Neural cell (in vitro differentiated cells): ENCODE measurements around the gene HNRNPR. TPM values are rescaled to one million over a fixed set of nuclear protein-coding genes. Genes with fewer than 3 reads are reported as not detected.

Source experiments
- H2AFZ ChIP-seq: fragments of 200-600, 300-800 bp; sonication (generic), shearing (Covaris generic); 2 replicates; pipeline ENCODE4 v1.6.0; 2014; ENCODE audit warnings: low read depth, mild to moderate bottlenecking, antibody characterized with exemption, low read length, moderate library complexity
- H3F3A ChIP-seq: fragments of 200-600 bp; shearing (Covaris generic); 2 replicates; pipeline ENCODE4 v1.6.1; 2016; ENCODE audit warnings: mild to moderate bottlenecking, moderate library complexity, mixed read lengths, antibody characterized with exemption, low read length; ENCODE audit not compliant: insufficient read depth, poor library complexity, severe bottlenecking
- H3K27ac ChIP-seq: fragments of 200-600, 300-800 bp; sonication (generic), shearing (Covaris generic); 2 replicates; pipeline ENCODE4 v1.5.1; 2014; ENCODE audit warnings: mild to moderate bottlenecking, low read length, moderate library complexity
- H3K27me3 ChIP-seq: fragments of 300-800, 200-600 bp; sonication (generic), shearing (Covaris generic); 2 replicates; pipeline ENCODE4 v1.6.0; 2014; ENCODE audit warnings: mild to moderate bottlenecking, low read depth, low read length, moderate library complexity; ENCODE audit not compliant: insufficient read depth
- H3K36me3 ChIP-seq: fragments of 300-800, 200-600 bp; sonication (generic), shearing (Covaris generic); 2 replicates; pipeline ENCODE4 v1.5.1; 2014; ENCODE audit warnings: mild to moderate bottlenecking, antibody characterized with exemption, low read length, moderate library complexity; ENCODE audit not compliant: insufficient read depth
- H3K4me2 ChIP-seq: fragments of 300-800, 200-600 bp; sonication (generic), shearing (Covaris generic); 2 replicates; pipeline ENCODE4 v1.6.0; 2014; ENCODE audit warnings: mild to moderate bottlenecking, low read length
- H3K4me3 ChIP-seq: fragments of 300-800, 200-600 bp; sonication (generic), shearing (Covaris generic); 2 replicates; pipeline ENCODE4 v1.5.1; 2014; ENCODE audit warnings: mild to moderate bottlenecking, low read length, moderate library complexity
- H3K79me2 ChIP-seq: fragments of 200-600 bp; shearing (Covaris generic); replicated peaks from 2 replicates; pipeline ENCODE4 v1.6.0; 2014; ENCODE audit warnings: mild to moderate bottlenecking, low read length, moderate library complexity; ENCODE audit not compliant: insufficient read depth
- H3K9ac ChIP-seq: fragments of 300-800, 200-600 bp; sonication (generic), shearing (Covaris generic); 2 replicates; pipeline ENCODE4 v1.6.1; 2016; ENCODE audit warnings: mild to moderate bottlenecking, low read length, mixed read lengths
- H3K9me2 ChIP-seq: fragments of 200-600 bp; shearing (Covaris generic); 2 replicates; pipeline ENCODE4 v1.6.1; 2016; ENCODE audit warnings: mild to moderate bottlenecking, low read length, mixed read lengths; ENCODE audit not compliant: insufficient read depth
- H3K9me3 ChIP-seq: fragments of 200-600, 300-800 bp; sonication (generic), shearing (Covaris generic); 2 replicates; pipeline ENCODE4 v1.6.1; 2016; ENCODE audit warnings: mild to moderate bottlenecking, mixed run types, low read length, moderate library complexity, mixed read lengths
- H4K20me1 ChIP-seq: fragments of 200-600 bp; shearing (Covaris generic); 2 replicates; pipeline ENCODE4 v1.6.1; 2016; ENCODE audit warnings: mild to moderate bottlenecking, mixed run types; ENCODE audit not compliant: insufficient read depth
- EP300 ChIP-seq: fragments of 450-650 bp; conservative IDR thresholded peaks from 2 replicates; pipeline ENCODE4 v1.6.1; 2014; ENCODE audit warnings: antibody characterized with exemption, mild to moderate bottlenecking, moderate library complexity; ENCODE audit not compliant: poor library complexity, severe bottlenecking
- EZH2 ChIP-seq: fragments of 200-600, 300-800 bp; shearing (Covaris generic), sonication (generic); IDR thresholded peaks from 2 replicates; pipeline ENCODE4 v1.6.1; 2014; ENCODE audit warnings: antibody characterized with exemption, low read length, borderline replicate concordance, mild to moderate bottlenecking; ENCODE audit not compliant: insufficient read depth, poor library complexity, severe bottlenecking
- MXI1 ChIP-seq: fragments of 450-650 bp; conservative IDR thresholded peaks from 2 replicates; pipeline ENCODE4 v1.6.1; 2014; ENCODE audit warnings: antibody characterized with exemption, mild to moderate bottlenecking; ENCODE audit not compliant: poor library complexity, severe bottlenecking
- POLR2AphosphoS5 ChIP-seq: IDR thresholded peaks from 2 replicates; pipeline ENCODE4 v1.6.1; 2012
- RAD21 ChIP-seq: fragments of 450-650 bp; conservative IDR thresholded peaks from 2 replicates; pipeline ENCODE4 v1.6.1; 2014; ENCODE audit warnings: antibody characterized with exemption, mild to moderate bottlenecking, moderate library complexity
- SMC3 ChIP-seq: fragments of 450-650 bp; conservative IDR thresholded peaks from 2 replicates; pipeline ENCODE4 v1.6.1; 2014; ENCODE audit warnings: antibody characterized with exemption, mild to moderate bottlenecking, moderate library complexity; ENCODE audit not compliant: poor library complexity
- TAF1 ChIP-seq: IDR thresholded peaks from 2 replicates; pipeline ENCODE4 v1.6.1; 2012; ENCODE audit warnings: low read depth
- polyA plus RNA-seq: library from polyadenylated mRNA; depleted of rRNA; stranded (reverse); fragments of >200 nt; gene quantifications from 2 replicates; pipeline ENCODE4 v1.2.3, GENCODE V29; 2014
- TF ChIP-seq, protein P1 (sequence below): fragments of 450-650 bp; IDR thresholded peaks from 2 replicates; pipeline ENCODE4 v1.5.1; 2014; ENCODE audit warnings: antibody characterized with exemption, mild to moderate bottlenecking, moderate library complexity; ENCODE audit not compliant: poor library complexity, severe bottlenecking
- TF ChIP-seq, protein P2 (sequence below): IDR thresholded peaks from 2 replicates; pipeline ENCODE4 v1.6.1; 2012; ENCODE audit warnings: borderline replicate concordance

HNRNPR gene
- polyA plus RNA-seq, 1 donor from 2014 or later, result 345 TPM

DNA sequence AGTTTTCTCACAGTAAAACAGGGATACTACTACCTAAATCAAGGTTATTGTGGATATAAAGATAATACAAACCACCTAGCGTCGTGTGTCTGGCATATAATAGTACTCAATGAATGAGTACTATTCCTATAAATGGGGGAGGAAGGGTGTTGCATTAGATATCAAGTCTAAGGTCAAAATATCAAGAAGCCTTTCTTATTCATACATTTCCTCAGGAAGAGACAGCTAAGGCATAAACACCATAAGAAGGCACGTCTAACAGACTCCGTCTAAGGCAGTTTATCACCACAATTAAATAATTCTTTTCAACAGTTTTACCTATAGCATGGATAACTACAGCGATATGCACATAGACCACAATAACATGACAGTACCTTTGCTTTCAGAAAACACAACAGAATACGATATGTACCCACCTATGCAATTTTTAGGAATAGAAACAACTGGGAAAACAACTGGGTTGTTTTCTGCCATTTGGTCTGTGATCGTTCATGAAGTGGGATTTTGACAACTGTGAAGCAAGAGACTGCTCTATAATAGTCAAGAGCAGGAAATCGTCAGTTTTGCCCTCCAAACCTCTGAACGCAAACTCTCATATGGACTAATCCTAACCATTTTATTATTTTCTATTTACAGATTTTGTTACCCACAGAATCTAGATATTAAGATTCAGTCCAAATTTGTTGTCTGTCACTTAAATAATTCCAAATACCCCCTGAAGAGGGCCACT lies 53.1 kb downstream of the HNRNPR start:
- TF ChIP-seq EP300 (no peak), SMC3 (no peak), POLR2AphosphoS5 (no peak), RAD21 (no peak), TAF1 (no peak), MXI1 (no peak), EZH2 (no peak)
- TF ChIP-seq, protein P1, sequence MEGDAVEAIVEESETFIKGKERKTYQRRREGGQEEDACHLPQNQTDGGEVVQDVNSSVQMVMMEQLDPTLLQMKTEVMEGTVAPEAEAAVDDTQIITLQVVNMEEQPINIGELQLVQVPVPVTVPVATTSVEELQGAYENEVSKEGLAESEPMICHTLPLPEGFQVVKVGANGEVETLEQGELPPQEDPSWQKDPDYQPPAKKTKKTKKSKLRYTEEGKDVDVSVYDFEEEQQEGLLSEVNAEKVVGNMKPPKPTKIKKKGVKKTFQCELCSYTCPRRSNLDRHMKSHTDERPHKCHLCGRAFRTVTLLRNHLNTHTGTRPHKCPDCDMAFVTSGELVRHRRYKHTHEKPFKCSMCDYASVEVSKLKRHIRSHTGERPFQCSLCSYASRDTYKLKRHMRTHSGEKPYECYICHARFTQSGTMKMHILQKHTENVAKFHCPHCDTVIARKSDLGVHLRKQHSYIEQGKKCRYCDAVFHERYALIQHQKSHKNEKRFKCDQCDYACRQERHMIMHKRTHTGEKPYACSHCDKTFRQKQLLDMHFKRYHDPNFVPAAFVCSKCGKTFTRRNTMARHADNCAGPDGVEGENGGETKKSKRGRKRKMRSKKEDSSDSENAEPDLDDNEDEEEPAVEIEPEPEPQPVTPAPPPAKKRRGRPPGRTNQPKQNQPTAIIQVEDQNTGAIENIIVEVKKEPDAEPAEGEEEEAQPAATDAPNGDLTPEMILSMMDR, result no peak
- TF ChIP-seq, protein P2, sequence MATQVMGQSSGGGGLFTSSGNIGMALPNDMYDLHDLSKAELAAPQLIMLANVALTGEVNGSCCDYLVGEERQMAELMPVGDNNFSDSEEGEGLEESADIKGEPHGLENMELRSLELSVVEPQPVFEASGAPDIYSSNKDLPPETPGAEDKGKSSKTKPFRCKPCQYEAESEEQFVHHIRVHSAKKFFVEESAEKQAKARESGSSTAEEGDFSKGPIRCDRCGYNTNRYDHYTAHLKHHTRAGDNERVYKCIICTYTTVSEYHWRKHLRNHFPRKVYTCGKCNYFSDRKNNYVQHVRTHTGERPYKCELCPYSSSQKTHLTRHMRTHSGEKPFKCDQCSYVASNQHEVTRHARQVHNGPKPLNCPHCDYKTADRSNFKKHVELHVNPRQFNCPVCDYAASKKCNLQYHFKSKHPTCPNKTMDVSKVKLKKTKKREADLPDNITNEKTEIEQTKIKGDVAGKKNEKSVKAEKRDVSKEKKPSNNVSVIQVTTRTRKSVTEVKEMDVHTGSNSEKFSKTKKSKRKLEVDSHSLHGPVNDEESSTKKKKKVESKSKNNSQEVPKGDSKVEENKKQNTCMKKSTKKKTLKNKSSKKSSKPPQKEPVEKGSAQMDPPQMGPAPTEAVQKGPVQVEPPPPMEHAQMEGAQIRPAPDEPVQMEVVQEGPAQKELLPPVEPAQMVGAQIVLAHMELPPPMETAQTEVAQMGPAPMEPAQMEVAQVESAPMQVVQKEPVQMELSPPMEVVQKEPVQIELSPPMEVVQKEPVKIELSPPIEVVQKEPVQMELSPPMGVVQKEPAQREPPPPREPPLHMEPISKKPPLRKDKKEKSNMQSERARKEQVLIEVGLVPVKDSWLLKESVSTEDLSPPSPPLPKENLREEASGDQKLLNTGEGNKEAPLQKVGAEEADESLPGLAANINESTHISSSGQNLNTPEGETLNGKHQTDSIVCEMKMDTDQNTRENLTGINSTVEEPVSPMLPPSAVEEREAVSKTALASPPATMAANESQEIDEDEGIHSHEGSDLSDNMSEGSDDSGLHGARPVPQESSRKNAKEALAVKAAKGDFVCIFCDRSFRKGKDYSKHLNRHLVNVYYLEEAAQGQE, result no peak
- Histone ChIP-seq H3K27ac (no peak overlapping the region), H3K9me2 (no peaks in the 10 kb centered on the region), H4K20me1 (no peaks in the 10 kb centered on the region), H3F3A (no peaks in the 10 kb centered on the region), H3K79me2 (no peaks in the 10 kb centered on the region), H3K9me3 (no peaks in the 10 kb centered on the region), H3K9ac (no peak overlapping the region), H3K4me3 (no peak overlapping the region), H3K36me3 (no peaks in the 10 kb centered on the region), H3K4me2 (no peak overlapping the region), H2AFZ (no peak overlapping the region), H3K27me3 (no peaks in the 10 kb centered on the region)

DNA sequence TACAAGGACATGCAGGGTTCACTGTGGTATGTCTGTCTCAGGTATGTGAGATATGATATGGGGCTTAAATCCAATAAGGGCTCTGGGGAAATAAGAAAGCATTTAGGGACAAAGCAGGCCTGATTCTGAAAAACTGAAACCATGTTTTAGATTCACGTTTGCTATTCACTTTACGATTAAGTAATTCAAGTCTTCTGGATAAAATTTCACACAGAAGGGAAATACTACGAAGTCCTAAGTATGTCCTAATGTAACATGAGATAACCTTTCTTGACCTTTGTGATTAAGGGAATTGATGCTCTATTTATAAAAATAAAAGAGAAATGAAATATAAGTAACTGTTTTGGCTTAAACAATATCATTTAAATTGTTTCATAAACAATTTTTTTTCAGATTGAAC lies 55.4 kb downstream of the HNRNPR start:
- Histone ChIP-seq H3K9me3 (no peaks in the 10 kb centered on the region), H3K9me2 (no peaks in the 10 kb centered on the region), H4K20me1 (no peaks in the 10 kb centered on the region), H3K27me3 (no peaks in the 10 kb centered on the region), H2AFZ (no peak overlapping the region), H3K36me3 (peaks cover 4% of the 10 kb centered on the region), H3F3A (no peaks in the 10 kb centered on the region), H3K4me3 (no peak overlapping the region), H3K9ac (no peak overlapping the region), H3K4me2 (no peak overlapping the region), H3K79me2 (no peaks in the 10 kb centered on the region), H3K27ac (no peak overlapping the region)
- TF ChIP-seq RAD21 (no peak), TAF1 (no peak), EP300 (no peak), SMC3 (no peak), POLR2AphosphoS5 (no peak), MXI1 (no peak), EZH2 (no peak)
- TF ChIP-seq, protein P1, result no peak
- TF ChIP-seq, protein P2, result no peak
